Natural killer cell (primary cell): ENCODE results near the gene ACOX3. TPM values are rescaled to one million over a fixed set of nuclear protein-coding genes. Genes with fewer than 3 reads are reported as not detected.

Source experiments
- ATAC-seq, 3 donors: fragments of 150-1000 bp in 2 of 3; fragments of 200-7000 bp in 1 of 3; cut with Tn5 transposase; 1 replicate in 1 of 3; 2 replicates in 2 of 3; pipeline ENCODE4 v1.10.0; 2021; ENCODE audit warnings: mild to moderate bottlenecking in 2 of 3, moderate library complexity in 2 of 3
- DNase-seq, 2 donors: peaks; one replicate each; pipeline versions ENCODE4 v3.0.0 to v3.0.0-alpha.2; 2013 to 2021; ENCODE audit warnings: mixed read lengths in 1 of 2
- H3K27ac ChIP-seq: one replicate; pipeline ENCODE4 v1.5.1; 2013; ENCODE audit warnings: mild to moderate bottlenecking, low read length
- H3K27me3 ChIP-seq: one replicate; pipeline ENCODE4 v1.6.1; 2013; ENCODE audit warnings: low read length; ENCODE audit not compliant: control insufficient read depth, insufficient read depth
- H3K36me3 ChIP-seq: one replicate; pipeline ENCODE4 v1.6.1; 2013; ENCODE audit warnings: low read length; ENCODE audit not compliant: control insufficient read depth, insufficient read depth
- H3K4me1 ChIP-seq: one replicate; pipeline ENCODE4 v1.6.1; 2013; ENCODE audit warnings: low read length; ENCODE audit not compliant: control insufficient read depth, insufficient read depth
- H3K4me3 ChIP-seq: one replicate; pipeline ENCODE4 v1.5.1; 2013; ENCODE audit warnings: low read length
- H3K9me3 ChIP-seq: one replicate; pipeline ENCODE4 v1.6.1; 2013; ENCODE audit warnings: low read length; ENCODE audit not compliant: control insufficient read depth, insufficient read depth
- H3K27ac Mint-ChIP-seq, 2 donors: one replicate each; pipeline ENCODE4 v1.8.0; 2022; ENCODE audit warnings: mild to moderate bottlenecking in 2 of 2, mixed read lengths in 2 of 2, moderate library complexity in 1 of 2
- H3K27me3 Mint-ChIP-seq, 2 donors: one replicate each; pipeline ENCODE4 v1.8.0; 2022; ENCODE audit warnings: low read depth in 2 of 2, mixed read lengths in 2 of 2
- H3K36me3 Mint-ChIP-seq: one replicate; pipeline ENCODE4 v1.8.0; 2022; ENCODE audit warnings: mixed read lengths
- H3K4me1 Mint-ChIP-seq, 2 donors: one replicate each; pipeline ENCODE4 v1.8.0; 2022; ENCODE audit warnings: mixed read lengths in 2 of 2
- H3K4me3 Mint-ChIP-seq: one replicate; pipeline ENCODE4 v1.8.0; 2022; ENCODE audit warnings: mild to moderate bottlenecking, moderate library complexity, mixed read lengths
- H3K9me3 Mint-ChIP-seq, 2 donors: one replicate each; pipeline ENCODE4 v1.8.0; 2022; ENCODE audit warnings: mixed read lengths in 2 of 2
- WGBS: methylation state at CpG from one replicate; pipeline ENCODE4 v1.1.7; 2013; ENCODE audit warnings: missing lambda C conversion rate; ENCODE audit not compliant: insufficient coverage; 5-methylcytosine and 5-hydroxymethylcytosine counted together
- intact Hi-C: fragments of 100-400 bp; cut with micrococcal nuclease; formaldehyde crosslinking; loops from one replicate; pipeline ENCODE4 v1.14.2; 2022
- total RNA-seq, 4 donors: library from RNA; stranded (reverse); fragments of 120-200 nt in 1 of 4; gene quantifications; one replicate each; pipeline versions ENCODE4 v1.2.3 to v1.2.4, GENCODE V29; 2013 to 2022
- TF ChIP-seq, protein P1 (sequence below): fragments of 200-600 bp; IDR thresholded peaks from one replicate; pipeline ENCODE4 v1.8.0; 2022; ENCODE audit warnings: antibody characterized with exemption

Gene ACOX3
- total RNA-seq, 3 donors from 2014 or later (not counting 1 experiment from before 2014, with no cell fraction given) = 12.4 to 18.3 (median 15.4) TPM

GRCh38 chr4:8335848-8336247 lies 104.7 kb downstream of the ACOX3 start:
- TF ChIP-seq, protein P1, sequence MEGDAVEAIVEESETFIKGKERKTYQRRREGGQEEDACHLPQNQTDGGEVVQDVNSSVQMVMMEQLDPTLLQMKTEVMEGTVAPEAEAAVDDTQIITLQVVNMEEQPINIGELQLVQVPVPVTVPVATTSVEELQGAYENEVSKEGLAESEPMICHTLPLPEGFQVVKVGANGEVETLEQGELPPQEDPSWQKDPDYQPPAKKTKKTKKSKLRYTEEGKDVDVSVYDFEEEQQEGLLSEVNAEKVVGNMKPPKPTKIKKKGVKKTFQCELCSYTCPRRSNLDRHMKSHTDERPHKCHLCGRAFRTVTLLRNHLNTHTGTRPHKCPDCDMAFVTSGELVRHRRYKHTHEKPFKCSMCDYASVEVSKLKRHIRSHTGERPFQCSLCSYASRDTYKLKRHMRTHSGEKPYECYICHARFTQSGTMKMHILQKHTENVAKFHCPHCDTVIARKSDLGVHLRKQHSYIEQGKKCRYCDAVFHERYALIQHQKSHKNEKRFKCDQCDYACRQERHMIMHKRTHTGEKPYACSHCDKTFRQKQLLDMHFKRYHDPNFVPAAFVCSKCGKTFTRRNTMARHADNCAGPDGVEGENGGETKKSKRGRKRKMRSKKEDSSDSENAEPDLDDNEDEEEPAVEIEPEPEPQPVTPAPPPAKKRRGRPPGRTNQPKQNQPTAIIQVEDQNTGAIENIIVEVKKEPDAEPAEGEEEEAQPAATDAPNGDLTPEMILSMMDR = no peak
- Histone ChIP-seq H3K9me3 (no peaks in the 10 kb centered on the region), H3K36me3 (no peaks in the 10 kb centered on the region), H3K27ac (no peak overlapping the region), H3K27me3 (no peaks in the 10 kb centered on the region), H3K4me3 (no peak overlapping the region), H3K4me1 (no peaks in the 10 kb centered on the region)
- WGBS = 100% methylated on average over 2 of the region's 2 CpGs
- no peak overlapping the region for H3K4me3 Mint-ChIP-seq
- no peak overlapping the region for H3K27ac Mint-ChIP-seq
- intact Hi-C loops = no loop called here
- no peak for DNase-seq
- no peaks in the 10 kb centered on the region for H3K4me1 Mint-ChIP-seq
- no peak for ATAC-seq
- peaks cover 3 to 11% of the 10 kb centered on the region in 2 donors for H3K27me3 Mint-ChIP-seq
- H3K36me3 Mint-ChIP-seq = no peaks in the 10 kb centered on the region
- peaks cover 0 to 2% of the 10 kb centered on the region in 2 donors for H3K9me3 Mint-ChIP-seq

DNA sequence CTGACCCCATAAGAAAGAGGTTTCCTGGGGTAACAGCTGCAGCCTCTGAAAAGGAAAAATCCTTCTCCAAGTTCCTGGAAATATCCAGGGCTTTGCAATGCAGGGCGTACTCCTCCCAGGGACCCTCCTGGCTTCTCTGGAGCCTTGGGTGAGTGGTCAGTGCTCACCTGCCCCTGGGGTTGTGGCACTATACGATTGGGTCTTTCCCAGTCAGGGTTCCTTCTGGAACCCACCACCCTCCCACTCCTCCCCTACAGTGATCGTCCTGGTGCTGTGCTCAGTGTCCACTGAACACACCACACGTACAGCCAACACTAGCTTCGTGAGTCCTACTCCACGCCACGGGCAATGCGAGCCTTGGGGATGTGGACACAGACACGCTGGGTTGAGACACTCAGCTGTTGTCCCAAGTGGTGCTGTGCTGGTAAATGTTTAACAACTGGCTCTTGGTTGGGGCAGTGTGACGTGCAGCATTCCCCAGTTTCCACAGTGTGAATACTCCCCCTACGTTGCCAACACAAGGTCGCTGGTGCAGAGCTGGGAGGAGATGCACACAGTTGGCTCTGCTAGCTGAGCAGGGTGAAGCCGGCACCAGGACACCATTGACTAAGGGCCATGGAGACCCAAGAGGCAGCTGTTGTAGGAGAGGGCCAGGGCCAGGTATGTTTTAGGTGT lies 105.6 kb downstream of the ACOX3 start:
- intact Hi-C loops = no loop called here
- Histone ChIP-seq H3K36me3 (no peaks in the 10 kb centered on the region), H3K9me3 (no peaks in the 10 kb centered on the region), H3K4me3 (no peak overlapping the region), H3K27me3 (no peaks in the 10 kb centered on the region), H3K4me1 (no peaks in the 10 kb centered on the region), H3K27ac (no peak overlapping the region)
- Mint-ChIP-seq H3K27me3 (peaks cover 3 to 11% of the 10 kb centered on the region in 2 donors), H3K9me3 (peaks cover 0 to 2% of the 10 kb centered on the region in 2 donors), H3K4me3 (no peak overlapping the region), H3K4me1 (no peaks in the 10 kb centered on the region), H3K27ac (no peak overlapping the region), H3K36me3 (no peaks in the 10 kb centered on the region)
- 94% methylated on average over 13 of the region's 13 CpGs for WGBS
- TF ChIP-seq, protein P1 = no peak
- DNase-seq = no peak
- no peak for ATAC-seq

GRCh38 chr4:8333726-8334460 lies 106.6 kb downstream of the ACOX3 start:
- Histone ChIP-seq H3K27ac (no peak overlapping the region), H3K4me1 (no peaks in the 10 kb centered on the region), H3K4me3 (no peak overlapping the region), H3K27me3 (no peaks in the 10 kb centered on the region), H3K9me3 (no peaks in the 10 kb centered on the region), H3K36me3 (no peaks in the 10 kb centered on the region)
- no peak overlapping the region for H3K4me3 Mint-ChIP-seq
- H3K27me3 Mint-ChIP-seq = peaks cover 3 to 5% of the 10 kb centered on the region in 2 donors
- H3K36me3 Mint-ChIP-seq = no peaks in the 10 kb centered on the region
- TF ChIP-seq, protein P1 = no peak
- ATAC-seq = no peak
- intact Hi-C loops = no loop called here
- WGBS = 87% methylated on average over 14 of the region's 14 CpGs
- no peak for DNase-seq
- no peak overlapping the region for H3K27ac Mint-ChIP-seq
- no peaks in the 10 kb centered on the region for H3K4me1 Mint-ChIP-seq
- H3K9me3 Mint-ChIP-seq = peaks cover 0 to 2% of the 10 kb centered on the region in 2 donors
